Upper lobe of left lung (tissue), 4 donors: Measurements from ENCODE around the gene TRIM43B.
"Not testable (repeated sequence)": the region's sequence is repeated elsewhere in the genome, so short reads cannot be mapped to it uniquely, and the experiment has no call there.

Experiments used
- EP300 ChIP-seq, 4 donors: sonication (generic); formaldehyde crosslinking; IDR thresholded peaks; one replicate each; pipeline ENCODE4 v1.5.1; 2017; ENCODE audit warnings: antibody characterized with exemption in 4 of 4, control low read depth in 2 of 4
- POLR2A ChIP-seq, 4 donors: fragments of 450-650 bp; IDR thresholded peaks; one replicate each; pipeline ENCODE4 v1.5.1; 2016 to 2017; ENCODE audit warnings: antibody characterized with exemption in 4 of 4, mild to moderate bottlenecking in 2 of 4
- TF ChIP-seq, protein P1 (sequence below), 6 experiments: fragments of 450-650 bp in 4 of 6; fragments of 200-600 bp in 2 of 6; sonication (generic) in 2 of 6; IDR thresholded peaks; one replicate each; pipeline ENCODE4 v1.5.1; 2016 to 2019; ENCODE audit warnings: antibody characterized with exemption in 6 of 6

DNA sequence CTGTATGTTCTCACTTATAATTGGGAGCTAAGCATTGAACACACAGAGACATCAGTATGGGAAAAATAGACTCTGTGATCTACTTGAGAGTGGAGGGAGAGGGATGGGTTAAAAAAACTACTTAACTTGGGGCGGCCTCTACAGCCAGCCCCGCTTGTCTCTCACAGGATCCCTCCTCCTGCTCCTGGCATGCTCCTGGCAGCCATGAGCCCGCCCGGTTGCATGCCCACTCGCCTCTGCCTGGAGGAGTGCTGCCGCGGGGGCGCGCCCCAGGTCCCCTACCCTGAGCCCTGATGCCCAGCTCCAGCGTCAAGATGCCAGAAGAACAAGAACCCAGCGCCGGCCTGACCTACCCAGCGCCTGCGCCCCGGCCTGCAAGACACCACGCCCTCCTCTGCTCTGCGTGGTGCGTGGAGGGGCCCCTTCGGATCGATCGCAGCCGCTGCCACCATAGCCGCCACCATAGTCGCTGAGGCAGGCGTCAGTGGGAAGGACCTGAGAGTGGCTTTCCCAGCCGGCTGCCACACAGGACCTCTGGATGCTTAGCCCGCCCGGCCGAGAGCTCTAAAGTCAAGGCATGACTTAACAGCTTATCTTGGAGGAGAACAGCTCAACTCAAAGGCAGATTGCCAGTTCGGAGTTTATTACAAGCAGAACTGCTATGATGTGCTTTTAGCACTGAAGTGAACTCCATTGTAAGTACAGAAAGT lies 49.2 kb downstream of the TRIM43B start:
- TF ChIP-seq, protein P1, sequence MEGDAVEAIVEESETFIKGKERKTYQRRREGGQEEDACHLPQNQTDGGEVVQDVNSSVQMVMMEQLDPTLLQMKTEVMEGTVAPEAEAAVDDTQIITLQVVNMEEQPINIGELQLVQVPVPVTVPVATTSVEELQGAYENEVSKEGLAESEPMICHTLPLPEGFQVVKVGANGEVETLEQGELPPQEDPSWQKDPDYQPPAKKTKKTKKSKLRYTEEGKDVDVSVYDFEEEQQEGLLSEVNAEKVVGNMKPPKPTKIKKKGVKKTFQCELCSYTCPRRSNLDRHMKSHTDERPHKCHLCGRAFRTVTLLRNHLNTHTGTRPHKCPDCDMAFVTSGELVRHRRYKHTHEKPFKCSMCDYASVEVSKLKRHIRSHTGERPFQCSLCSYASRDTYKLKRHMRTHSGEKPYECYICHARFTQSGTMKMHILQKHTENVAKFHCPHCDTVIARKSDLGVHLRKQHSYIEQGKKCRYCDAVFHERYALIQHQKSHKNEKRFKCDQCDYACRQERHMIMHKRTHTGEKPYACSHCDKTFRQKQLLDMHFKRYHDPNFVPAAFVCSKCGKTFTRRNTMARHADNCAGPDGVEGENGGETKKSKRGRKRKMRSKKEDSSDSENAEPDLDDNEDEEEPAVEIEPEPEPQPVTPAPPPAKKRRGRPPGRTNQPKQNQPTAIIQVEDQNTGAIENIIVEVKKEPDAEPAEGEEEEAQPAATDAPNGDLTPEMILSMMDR (IDR thresholded peaks at IDR 0.05) = not testable (repeated sequence)
- TF ChIP-seq POLR2A, EP300 (IDR thresholded peaks at IDR 0.05): not testable (repeated sequence)
